Amniotic epithelial cell (primary cell): ENCODE data around the gene SH2B2.

Experiments used
- DNase-seq: peaks from one replicate; pipeline ENCODE4 v3.0.0-alpha.2; 2010; ENCODE audit warnings: low read depth

Gene SH2B2

DNA sequence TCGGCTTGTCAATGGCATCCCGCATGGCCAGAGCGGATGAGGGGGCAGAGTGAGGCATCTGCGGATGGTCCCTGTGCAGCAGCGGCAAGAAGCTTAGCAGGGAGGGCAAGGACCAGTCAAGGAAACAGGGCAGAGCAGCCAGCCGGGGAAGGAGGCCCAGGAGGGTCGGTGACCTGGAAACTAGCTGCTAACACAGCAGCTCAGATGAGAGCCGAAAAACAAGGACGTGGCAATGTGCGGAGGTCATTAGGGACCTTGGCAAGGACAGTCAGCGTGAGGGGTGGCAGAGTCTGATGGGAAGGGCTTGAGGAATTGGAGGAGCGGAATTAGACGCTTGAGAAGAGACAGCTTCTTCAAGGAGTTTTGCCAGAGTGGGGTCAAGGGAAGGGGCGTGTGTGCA is 20.1 kb upstream of the SH2B2 start:
- no peak for DNase-seq

DNA sequence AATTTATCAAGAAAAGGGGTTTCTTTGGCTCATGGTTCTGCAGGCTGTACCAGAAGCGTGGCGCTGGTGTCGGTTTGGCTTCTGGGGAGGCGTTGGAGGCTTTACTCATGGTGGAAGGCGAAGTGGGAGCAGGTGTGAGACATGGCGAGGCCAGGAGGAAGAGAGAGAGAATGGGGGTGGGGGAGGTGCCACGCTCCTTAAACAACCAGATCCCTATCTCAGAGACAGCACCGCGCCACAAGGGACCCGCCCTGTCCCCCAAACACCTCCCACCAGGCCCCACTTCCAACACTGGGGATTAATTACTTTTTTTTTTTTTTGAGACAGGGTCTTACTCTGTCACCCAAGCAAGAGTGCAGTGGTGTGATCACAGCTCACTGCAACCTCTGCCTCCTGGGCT is 18.0 kb upstream of the SH2B2 start:
- no peak for DNase-seq

DNA sequence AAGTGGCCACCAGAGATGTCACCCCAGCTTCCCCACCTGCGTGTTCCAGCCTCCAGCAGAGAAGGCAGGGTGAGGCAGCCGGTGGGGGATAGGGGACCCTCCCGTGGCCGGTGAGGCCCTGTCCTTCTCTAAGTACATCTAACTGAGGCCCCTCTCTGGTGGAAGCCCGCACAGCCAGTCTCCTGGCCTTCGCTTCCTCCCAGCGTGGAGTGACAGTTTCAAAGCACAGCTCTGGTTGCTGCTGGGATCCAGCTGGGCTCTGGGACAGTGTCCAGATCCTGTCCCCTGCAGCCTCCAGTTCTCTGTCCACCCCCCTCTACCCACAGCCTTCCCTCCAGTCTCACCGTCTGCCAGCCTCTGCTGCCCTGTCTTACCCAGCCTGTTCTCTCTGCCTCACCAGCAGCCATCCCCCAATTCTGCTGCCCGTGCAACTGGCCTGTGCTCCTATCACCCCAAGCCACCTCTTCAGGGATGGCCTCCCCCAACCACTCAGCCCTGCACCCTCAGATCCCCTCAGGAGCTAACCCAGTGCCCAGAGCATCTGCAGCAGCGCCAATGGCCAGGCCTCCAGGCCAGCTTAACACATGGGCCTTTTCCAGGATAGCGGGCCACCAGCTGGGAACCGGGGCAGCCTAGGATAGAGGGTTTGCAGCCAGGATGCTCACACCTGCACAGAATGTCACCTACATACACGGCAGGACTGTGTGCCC is 16.3 kb upstream of the SH2B2 start:
- DNase-seq, result no peak

DNA sequence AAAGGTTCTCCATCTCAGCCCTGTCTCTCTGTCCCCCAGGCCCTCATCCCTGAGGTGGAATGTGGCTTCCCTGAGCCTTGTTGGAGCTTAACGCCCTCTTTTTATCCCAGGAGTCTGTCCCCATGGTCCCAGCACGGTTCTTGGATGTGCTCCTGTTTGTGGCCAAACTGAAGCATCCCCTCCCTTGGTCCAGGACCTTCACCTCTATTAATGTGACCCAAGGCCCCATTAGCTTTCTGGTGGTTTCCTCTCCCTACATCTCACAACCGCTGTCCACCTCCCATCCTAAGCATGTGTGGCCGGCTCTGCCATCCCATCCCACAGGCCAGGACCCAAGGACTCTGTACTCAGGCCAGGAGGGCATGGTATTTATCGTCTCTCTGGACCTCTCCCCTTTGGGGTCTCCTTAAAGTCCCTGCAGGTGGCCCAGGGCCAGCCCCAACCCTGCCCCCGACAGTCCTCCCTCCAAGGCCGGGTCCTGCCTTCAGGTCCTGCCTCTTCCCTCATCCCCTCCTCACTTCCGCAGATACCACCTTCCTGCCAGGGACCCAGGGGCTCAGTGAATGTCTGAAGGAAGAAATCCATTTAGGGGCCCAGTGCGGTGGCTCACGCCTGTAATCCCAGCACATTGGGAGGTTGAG is 15.4 kb upstream of the SH2B2 start:
- DNase-seq, result no peak

DNA sequence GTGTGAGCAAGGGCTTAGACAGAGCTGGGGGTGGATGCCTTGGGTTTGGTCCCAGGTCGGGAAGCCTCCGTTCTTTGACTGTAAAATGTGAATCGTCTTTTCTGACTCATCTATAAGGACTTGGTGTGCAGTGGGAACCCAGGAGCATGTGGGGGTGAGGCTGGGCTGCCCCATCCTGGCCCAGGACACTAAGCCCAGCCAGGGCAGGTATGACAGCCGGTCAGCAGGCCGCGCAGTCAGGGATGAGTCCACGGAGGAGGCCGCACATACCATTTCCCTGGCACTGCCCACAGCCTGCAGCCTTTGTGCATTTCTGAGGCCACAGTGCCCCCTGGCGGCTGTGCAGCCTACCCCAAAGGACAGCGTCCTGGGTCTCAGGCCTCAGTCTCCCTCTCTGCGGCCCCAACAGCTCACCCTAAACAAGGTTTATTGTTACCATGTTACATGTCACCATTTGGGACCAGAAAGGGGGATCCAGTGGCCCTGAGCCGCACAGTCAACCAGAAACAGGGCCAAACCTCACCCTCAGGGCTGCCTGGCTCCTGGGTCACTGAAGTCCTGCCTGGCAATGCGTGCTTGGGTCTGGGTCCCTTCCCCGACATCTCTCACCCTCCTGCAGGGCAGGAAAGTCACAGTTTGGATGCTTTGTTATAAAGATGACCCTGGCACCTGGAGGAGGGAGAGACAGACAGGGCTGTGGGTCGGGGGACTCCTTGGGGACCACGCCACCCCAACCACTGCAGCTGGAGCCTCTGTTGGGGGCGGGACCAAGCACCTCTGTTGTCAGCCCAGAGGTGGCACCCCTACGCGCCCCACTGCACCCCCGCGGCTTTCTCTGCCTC is 14.4 kb upstream of the SH2B2 start:
- DNase-seq, result peak; percentile 78

DNA sequence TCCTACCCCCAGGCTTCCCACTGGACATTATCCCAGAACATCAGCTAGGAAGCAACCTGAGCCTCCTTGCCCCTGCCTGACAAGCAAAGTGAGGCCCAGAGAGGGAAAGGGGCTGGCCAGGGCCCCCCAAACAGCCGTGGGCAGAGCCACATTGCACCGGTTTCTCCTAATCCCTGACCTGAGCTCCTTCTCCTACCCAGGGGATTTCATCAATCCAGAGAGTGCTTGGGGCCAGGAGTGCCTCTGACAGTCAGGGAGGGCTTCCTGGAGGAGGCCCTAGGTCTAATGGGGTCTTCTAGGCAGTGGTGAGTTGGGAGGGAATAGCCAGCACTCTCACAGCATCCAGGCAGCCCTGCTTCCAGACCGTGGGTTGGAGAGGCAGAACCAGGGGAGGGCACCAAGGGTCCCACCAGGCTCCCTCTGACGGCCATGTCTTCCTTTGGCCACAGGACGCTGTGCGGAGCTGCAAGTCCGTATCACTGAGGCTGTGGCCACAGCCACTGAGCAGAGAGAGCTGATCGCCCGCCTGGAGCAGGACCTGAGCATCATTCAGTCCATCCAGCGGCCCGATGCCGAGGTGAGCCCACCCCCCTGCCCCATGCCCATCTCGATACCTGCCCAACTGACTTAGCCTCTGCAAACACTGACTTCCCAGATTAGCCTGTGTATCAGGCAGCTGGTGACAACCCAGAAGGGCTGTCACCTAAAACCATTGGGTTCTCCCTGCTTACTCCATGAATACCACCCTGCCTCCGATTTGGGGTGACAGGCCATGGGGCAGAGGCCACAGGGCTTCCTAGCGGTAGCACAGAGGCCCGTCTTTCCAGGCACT is 13.5 kb upstream of the SH2B2 start:
- DNase-seq, result no peak

DNA sequence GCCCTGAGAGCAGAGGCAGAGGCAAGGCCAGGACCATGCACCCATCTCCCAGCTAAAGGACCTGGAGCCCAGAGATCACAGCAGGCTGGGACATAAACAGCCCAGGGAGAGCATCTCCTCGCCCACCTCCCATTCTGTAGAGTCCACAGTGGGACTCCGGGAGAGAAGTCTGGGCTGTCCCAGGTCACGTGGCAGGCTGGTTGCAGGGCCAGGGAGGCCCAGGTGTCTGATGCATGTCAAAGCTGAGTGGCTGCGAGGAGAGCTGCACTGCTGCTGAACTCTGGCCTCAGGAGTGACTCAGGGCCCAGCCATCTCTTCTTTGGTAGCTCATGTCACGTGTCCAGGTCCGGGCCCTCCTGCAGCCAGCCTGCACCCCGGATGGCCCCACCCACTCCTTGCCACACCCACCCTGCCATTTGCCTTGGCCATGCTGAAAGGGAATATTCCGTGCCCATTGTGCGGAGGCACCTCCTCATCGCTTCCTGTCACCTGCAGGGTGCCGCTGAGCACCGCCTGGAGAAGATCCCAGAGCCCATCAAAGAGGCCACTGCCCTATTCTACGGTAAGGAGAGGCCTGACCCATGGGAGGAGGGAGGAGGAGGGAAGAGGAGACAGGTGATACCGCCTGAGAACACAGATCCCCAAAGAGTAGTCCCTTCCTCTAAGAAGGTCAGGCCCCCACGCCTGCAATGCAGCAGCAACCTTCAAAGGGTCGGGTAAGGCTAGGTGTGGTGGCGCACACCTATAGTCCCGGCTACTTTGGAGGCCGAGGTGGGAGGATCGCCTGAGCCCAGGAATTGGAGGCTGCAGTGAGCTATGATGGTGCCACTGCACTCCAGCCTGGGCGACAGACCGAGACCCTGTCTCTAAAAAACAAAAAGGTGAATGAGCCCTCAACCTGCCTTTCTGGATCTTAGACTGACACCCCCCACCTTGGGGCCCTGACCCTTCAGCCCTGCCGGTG is 12.6 kb upstream of the SH2B2 start:
- DNase-seq, result peak; percentile 78

DNA sequence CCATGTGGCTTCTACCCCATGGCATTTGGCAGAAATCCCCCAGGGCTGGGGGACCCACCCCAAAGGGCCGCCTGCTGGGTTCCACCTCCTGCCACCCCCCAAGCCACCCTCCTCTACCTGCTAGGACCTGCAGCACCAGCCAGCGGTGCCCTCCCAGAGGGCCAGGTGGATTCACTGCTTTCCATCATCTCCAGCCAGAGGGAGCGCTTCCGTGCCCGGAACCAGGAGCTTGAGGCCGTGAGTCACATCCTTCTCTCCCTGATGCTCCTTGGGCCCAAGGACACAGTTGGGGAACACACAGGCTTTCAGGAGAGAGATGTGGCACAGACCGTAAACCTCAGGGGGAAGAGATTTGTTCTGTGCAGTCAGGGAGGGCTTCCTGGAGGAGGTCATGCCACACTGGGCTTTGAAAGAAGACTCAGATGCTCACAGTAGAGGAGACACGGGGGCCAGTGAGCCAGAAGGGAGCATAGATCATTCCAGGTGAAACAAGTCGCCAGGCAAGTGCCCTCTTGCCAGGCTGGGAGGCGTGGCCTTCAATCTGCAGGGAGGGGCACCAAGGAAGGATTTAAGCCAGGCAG is 11.5 kb upstream of the SH2B2 start:
- peak; percentile 22 for DNase-seq

DNA sequence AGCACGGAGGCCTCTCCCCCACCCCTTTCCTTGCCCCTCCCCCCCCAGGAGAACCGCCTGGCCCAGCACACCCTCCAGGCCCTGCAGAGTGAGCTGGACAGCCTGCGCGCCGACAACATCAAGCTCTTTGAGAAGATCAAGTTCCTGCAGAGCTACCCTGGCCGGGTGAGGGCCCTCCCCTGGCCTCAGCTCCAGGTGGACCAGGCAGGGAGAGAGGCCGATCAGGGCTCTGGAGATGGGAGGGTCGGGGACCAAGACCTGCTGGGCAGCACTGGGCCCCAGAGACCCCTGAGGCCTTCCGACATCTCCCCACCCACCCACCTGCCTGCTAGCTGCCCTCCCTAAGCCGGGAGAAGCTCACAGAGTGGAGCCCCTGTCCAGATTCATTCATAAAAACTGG is 8.8 kb upstream of the SH2B2 start:
- no peak for DNase-seq

DNA sequence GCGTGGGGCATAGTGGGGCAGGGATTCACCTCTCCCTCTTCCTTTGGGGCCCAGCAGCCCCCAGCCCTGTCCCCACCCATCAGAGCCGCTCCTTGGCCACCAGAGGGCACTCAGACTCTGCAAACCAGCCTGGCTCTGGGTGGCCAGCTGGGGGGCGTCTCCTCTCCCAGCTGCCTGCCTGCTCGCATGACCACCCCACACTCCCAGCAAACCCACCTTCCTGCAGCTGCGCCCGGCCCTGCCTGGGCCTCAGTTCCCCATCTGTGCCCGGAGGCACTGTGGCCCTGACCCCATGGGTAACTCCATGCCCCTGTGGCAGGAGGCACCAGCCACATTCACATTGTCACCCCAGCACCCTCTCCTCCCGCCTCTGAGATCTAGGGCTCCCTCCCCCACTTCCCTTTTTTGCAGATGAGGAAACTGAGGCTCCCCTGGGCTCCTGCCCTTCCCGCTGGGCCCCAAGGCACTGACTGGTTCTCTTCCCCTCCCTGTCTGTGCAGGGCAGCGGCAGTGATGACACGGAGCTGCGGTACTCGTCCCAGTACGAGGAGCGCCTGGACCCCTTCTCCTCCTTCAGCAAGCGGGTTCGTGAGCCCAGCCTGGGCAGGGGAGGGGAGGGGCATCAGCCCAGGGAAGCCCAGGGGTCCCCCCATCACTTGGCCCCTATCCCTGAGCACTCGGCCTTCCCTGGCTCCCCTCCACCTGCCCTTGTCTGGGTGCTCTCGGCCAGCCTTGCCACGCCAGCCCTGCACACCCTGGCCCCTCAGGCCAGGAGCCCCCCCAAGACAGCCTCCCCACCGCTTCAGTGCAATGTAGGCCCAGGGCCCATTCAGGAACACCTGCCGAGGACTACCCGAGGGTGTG is 6.9 kb upstream of the SH2B2 start:
- DNase-seq, result peak; percentile 35

DNA sequence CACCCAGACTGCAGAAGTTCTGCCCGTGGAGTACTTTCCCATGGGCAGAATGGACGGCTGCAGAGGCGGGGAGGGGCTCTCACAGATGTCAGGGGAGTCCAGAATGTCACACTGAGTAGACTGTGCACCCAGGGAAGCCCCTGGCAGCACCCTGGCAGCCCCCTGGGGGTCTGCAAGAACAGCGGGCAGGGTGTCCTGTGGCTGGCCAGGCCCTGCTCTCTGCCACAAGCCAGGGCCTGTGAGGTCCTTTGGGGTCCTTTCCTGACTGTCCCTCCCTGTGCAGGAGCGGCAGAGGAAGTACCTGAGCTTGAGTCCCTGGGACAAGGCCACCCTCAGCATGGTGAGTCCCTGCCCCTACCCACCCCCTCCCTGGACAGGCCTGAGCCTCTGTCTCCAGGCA is 6.1 kb upstream of the SH2B2 start:
- DNase-seq, result no peak

DNA sequence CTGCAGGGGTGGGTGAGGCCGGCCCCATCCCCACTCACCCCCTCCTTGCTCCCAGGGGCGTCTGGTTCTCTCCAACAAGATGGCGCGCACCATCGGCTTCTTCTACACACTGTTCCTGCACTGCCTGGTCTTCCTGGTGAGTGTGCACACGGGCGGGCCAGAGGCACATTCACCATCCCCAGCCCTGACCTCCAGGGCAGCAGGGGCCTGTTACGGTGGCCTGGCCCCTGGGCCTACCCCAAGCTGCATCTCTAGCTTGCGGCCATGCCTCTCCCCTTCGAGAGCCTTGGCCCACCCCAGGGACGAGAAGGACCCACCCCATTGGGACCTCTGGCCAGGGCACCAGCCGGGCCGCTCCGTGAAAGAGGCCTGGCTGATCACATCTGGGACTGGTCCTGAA is 4.9 kb upstream of the SH2B2 start:
- DNase-seq, result no peak

DNA sequence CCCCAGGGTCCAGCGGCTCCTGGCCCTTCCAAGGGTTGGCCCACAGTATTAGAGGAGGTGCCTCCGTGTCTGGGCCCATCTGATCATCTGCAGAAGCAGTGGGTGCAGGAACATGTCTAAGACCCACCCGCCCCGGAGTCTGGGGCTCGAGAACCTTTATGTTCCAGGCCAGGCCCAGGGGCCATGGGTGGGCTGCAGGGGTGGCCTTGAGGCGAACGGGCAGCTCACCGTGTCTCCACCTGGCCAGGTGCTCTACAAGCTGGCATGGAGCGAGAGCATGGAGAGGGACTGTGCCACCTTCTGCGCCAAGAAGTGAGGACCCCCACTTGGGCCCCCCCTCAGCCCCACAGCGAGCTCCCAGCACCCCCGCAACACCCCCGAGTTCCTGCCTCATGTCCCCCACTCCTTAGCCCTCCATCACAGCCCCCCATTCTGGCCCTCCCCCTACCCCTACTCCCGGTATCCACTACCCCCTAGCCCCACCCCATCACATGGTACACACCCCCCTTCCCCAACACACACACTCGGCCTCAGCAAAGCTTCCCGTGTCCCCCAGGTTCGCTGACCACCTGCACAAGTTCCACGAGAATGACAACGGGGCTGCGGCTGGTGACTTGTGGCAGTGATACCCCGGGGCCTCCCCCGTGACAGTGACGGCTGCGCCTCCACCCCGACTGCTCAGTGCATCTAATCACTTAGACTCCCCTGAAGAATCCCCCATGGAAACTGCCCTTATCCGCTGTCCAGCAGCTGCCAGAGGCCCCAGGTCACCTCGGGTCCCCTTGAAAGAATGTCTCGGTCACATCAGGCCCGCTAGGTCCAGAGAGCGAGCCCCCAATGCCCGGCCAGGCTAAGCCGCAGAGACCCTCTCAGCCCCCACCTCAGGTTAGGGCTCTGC is 4.0 kb upstream of the SH2B2 start:
- no peak for DNase-seq

DNA sequence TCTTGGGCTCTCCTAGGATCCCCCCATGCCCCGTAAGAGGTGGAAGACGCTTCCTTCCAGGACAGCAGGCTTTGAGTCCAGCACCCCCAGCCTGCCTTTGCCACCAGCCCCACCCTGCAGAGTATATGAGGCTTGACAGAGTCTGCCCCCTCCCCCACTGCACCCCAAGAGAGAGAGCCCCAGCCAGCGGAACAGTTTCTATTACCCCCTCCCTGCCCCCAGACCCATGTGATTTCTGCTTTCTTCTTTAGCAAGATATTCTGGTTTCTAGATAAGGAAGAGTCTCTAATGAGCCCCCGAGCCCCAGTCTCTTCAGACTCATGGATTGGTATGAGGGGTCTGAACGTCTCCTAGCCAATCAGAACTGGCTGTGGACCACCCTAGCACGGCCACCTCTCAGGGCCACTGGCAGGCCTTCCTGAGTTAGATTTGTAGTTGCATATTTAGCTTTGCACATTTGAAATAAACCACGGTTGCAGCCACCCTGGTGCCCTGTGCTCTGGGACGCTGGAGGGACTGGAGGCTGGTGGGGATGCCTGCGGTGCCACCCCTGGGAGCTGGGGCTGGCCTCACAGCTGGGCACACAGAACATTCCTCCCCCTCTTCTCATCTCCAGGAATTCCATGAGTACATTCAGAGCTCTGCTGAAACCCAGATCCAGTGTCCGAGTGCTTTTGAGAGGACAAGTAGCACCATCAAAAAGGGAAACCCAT is 3.0 kb upstream of the SH2B2 start:
- no peak for DNase-seq

DNA sequence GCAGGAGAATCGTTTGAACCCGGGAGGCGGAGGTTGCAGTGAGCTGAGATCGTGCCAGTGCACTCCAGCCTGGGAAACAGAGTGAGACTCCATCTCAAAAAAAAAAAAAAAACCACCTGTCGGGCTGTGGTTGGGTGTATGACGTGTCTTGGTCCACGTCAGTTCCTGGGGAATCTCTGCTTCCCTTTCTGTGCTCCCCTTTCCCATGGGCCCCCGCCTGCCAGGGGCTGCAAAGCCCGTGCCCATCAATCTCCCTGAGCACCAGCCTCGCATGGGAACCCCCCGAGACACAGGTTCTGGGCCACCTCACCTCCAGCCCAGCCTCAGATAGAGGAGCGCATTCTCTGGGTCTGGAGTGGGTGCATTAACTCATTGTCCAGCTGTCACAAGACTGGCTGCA is 2.3 kb upstream of the SH2B2 start:
- peak; percentile 53 for DNase-seq

DNA sequence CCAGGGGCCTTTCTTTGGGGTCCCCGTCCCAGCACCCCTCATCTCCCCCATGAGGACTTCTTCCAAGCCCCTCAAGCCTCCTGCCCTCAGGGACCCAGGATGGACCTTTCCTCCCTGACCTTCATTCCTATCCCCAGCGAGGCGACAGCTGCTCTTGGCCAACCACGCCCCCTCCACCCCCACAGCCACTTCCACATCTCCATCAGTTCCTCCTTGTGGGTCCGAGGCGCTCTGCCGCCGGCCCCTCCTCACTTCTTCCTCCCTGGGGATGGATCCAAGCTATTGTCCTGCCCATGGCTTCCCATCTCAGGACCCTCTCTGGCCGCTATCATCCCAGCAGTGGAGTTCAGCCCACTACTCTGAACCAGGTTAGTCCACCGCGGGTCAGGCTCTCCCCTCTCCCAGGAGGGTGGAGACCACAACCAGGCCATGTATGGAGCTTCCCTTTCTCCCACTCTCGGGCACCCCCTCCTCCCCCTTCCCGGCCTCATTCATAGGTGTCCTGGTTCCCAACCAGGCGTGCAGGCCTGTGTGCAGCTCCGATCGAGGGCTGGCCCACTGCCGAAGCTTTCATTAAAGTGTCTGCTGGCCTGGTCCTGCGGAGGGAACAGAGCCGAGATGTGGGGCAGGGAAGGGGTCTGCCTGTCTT is 1.7 kb upstream of the SH2B2 start:
- no peak for DNase-seq

DNA sequence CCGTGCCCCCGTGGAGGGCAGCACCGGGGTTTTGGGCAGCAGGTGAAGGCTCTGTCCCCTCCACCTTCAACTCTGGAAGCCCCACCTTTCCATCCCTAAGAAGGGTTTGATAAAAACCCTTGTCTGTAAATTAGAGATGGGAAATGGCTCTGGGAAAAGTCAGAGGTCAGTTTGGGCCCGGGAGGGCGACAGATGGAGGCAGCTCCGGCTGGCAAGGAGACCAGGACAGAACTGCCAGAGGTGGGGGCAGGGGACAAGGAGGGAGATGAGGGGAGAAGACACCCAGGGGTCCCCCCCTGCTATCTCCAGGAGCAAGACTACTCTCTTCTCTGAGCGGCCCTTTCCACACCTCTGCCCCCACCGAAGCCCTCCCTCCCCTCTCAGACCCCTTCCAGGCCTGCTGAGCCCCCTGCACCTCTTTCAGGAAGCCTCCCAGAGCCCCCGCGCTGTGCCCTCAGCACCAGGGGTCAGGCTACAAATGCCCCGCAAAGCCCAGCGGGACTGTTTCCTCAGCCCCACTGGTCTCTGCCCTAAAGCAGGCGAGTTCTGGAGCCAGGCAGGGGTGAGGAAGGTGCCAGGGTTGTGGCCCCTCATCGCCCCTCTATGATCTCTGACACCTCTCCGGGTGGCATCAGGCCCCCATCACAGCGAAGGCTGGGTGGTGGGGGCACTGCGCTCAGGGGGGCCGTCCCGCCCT is 980 bp upstream of the SH2B2 start:
- no peak for DNase-seq
